Measurements from ENCODE around the gene EEF1AKMT3. TPM values are rescaled to one million over a fixed set of nuclear protein-coding genes. Genes with fewer than 3 reads are reported as not detected.

Gene EEF1AKMT3
- total RNA-seq, 1 donor from 2014 or later, result 4.2 TPM

GRCh38 chr12:57782608-57783465, 10.4 kb downstream of the EEF1AKMT3 start, which contains the start of gene TSFM:
TSS of gene TSFM (plus strand) at chr12:57782787. CDS start at chr12:57782802, 15 bp downstream.
- DNase-seq (ENCODE audit: low read depth), result peak; percentile 81

DNA sequence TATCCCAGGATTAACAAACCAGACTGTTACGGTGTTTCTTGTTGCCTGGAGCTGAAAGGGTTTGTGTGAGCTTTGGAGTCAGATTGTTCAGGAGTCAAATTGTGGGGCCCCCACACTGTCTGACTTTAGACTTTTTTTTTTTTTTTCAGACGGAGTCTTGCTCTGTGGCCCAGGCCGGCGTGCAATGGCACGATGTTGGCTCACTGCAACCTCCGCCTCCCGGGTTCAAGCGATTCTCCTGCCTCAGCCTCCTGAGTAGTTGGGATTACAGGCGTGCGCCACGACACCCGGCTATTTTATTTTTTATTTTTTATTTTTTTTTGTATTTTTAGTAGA, 11.0 kb downstream of the EEF1AKMT3 start:
- no peak for DNase-seq (ENCODE audit: low read depth)

DNA sequence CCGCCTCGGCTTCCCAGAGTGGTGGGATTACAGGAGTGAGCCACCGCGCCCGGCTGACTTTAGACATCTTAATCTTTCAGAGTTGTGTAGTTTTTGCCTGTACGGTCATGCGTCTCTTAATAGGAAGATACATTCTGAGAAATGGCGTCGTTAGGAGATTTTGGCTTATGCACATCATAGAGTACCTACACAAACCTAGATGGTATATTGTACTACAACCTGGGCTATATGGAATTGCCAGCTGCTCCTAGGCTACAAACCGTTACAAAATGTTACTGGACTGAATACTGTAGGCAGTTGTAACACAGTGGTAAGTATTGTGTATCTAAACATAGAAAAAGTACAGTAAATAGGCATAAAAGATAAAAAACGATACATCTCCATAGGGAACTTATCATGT, 11.4 kb downstream of the EEF1AKMT3 start:
- no peak for DNase-seq (ENCODE audit: low read depth)

GRCh38 chr12:57793920-57794319, 21.5 kb downstream of the EEF1AKMT3 start:
- no peak for DNase-seq (ENCODE audit: low read depth)

DNA sequence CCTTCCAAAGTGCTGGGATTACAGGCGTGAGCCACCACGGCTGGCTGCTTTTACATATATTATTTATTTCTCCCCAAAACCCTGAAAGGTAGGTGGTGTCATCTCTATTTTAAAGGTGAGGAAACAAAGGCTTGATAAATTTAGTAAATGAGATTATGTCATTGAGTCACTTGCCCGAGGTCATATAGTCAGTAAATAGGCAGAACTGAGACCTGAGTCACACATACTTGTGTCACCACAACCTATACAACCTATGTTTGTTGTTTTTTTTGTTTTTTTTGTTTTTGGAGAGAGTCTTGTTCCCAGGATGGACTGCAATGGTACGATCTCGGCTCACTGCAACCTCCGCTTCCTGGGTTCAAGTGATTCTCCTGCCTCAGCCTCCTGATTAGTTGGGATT, 22.9 kb downstream of the EEF1AKMT3 start:
- no peak for DNase-seq (ENCODE audit: low read depth)

- DNase-seq (ENCODE audit: low read depth), result no peak
Measured at GRCh38 chr12:57796996-57797395, 24.6 kb downstream of the EEF1AKMT3 start.

- DNase-seq (ENCODE audit: low read depth), result peak; percentile 51
Measured at GRCh38 chr12:57797933-57798332, 25.5 kb downstream of the EEF1AKMT3 start.

DNA sequence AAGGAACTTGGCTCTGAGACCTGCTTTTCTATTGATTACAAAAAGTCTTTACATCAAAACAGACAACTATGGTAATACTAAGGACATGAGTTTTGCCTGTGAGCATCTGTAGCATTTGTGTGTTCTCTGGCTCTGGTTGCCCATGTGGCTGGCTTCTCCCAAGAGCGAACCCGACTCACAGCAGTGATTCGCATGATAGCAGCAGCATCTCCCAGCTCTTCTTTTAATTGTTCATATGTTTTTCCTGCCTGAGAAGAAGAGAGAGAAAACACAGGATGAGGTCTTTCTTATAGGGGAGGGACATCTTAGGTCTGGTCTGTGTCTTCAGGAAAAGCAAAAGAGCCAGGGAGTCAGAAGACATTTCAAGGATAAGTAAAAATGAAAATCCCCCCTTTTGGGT, 28.6 kb downstream of the EEF1AKMT3 start:
- DNase-seq (ENCODE audit: low read depth), result no peak

- DNase-seq (ENCODE audit: low read depth), result no peak
Measured at GRCh38 chr12:57802607-57803006, 30.2 kb downstream of the EEF1AKMT3 start.

- DNase-seq (ENCODE audit: low read depth), result peak; percentile 27
Measured at GRCh38 chr12:57803319-57803893, 31.0 kb downstream of the EEF1AKMT3 start.

DNA sequence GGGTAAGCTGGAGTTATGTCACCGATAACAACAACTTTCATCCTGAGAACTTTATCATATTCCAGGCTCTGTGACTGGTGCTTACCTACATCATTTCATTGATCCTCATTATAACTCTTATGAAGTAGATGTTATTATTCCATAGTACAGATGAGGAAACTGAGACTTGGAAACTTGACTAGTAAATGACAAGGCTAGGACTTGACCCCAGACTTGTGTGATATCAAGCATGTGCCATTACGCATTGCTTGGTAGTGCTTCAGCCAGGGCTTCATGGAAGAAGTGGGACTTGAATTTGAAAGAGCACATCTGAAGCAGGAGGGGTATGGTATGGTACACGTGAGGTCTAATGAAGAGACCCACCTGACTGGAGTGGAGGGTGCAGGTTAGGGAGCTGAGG, 34.3 kb downstream of the EEF1AKMT3 start:
- no peak for DNase-seq (ENCODE audit: low read depth)

- DNase-seq (ENCODE audit: low read depth), result no peak
Measured at GRCh38 chr12:57807285-57807684, 34.9 kb downstream of the EEF1AKMT3 start.

- DNase-seq (ENCODE audit: low read depth), result no peak
Measured at GRCh38 chr12:57808351-57808750, 35.9 kb downstream of the EEF1AKMT3 start.

- no peak for DNase-seq (ENCODE audit: low read depth)
Measured at GRCh38 chr12:57809425-57809824, 37.0 kb downstream of the EEF1AKMT3 start.

DNA sequence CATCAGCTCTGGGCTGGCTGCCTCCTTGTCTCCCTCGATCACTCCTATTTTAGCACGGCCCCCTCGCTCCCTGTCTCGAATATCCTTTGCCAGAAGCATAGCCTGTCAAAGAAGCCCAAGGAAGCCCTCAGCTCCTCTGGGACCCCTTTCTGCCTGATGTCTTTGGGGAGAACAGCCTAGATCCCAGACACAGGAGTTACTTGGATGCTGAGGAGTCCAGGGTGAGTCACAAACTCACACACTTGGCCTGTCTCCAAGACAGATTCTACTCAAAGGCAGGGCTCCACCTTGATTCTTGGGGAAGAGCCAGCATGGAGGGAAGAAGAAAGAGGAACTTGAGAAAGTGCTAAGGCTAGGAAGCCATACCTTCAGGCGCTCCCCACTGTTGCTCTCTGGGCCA, 38.0 kb downstream of the EEF1AKMT3 start:
- peak; percentile 78 for DNase-seq (ENCODE audit: low read depth)

DNA sequence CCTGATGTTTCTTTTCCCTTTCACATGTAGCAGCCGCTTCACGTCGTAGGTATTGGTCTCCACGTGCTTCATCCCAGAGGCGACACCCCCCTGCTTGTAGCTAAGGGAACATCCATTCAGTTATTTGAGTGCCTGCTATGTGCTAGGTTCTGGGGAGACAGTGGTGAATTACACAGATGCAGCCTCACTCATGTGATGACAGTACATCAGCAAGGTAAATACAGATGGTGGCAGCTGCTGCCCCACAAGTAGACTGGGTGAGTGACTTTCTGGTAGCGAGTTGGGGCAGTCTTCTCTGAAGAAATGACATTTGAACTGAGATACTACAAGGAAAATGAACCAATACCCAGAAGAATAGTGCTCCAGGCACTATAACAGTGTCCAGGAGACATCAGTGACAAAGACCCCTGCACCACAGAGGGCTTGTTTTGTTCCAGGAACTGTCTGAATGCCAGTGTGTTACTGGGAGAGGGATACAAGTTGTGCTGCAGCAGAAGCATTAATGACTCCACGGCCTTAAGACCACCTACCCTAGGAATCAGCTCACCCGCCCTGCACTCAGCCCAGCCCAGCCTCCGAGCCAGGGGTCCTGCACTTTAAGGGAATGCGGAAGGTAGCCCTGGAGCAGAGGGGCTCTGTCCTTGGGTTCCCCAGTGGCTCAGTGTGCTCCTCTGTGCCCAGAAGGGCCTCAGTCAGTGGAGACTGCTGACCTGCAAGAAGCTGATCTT, 38.8 kb downstream of the EEF1AKMT3 start:
- no peak for DNase-seq (ENCODE audit: low read depth)

DNA sequence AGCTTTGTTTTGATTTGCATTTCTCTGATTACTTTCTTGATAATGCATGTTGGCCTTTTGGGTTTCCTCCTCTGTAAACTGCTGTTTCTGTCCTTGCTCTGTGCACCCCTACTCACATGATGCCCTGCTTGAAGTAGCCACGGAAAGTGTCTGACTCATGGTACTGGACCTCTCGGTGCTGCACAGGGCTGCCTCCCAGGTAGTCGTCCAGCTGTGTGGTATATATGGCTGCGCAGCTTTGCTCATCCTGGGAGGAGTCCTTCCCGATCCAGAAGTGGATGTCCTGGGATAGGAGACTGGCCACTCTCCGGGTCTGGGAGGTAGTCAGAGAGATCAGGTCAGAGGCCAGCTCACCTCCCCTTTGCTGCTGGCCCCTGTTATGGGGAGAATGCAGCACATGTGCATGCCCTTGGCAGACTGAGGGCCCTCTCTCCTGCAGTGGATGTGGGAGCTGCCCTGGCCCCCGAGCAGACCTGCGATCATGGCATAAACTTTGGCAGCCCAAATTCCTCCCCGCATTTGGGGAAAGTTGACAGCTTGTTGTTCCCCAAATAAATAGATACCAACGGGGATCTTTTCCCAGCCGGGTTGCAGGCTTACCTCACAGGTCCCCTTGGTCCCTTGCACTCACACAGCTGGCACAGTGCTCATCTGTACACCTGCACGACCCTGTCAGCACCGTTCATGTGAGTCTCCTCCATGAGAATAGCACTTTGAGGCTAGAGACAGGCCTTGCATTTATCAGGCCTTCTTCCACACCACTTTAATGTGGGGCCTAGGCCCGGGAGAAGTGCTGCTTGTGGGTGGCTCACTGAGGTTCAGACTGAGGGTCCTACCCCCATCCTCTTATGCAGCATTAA, 40.9 kb downstream of the EEF1AKMT3 start:
- no peak for DNase-seq (ENCODE audit: low read depth)

DNA sequence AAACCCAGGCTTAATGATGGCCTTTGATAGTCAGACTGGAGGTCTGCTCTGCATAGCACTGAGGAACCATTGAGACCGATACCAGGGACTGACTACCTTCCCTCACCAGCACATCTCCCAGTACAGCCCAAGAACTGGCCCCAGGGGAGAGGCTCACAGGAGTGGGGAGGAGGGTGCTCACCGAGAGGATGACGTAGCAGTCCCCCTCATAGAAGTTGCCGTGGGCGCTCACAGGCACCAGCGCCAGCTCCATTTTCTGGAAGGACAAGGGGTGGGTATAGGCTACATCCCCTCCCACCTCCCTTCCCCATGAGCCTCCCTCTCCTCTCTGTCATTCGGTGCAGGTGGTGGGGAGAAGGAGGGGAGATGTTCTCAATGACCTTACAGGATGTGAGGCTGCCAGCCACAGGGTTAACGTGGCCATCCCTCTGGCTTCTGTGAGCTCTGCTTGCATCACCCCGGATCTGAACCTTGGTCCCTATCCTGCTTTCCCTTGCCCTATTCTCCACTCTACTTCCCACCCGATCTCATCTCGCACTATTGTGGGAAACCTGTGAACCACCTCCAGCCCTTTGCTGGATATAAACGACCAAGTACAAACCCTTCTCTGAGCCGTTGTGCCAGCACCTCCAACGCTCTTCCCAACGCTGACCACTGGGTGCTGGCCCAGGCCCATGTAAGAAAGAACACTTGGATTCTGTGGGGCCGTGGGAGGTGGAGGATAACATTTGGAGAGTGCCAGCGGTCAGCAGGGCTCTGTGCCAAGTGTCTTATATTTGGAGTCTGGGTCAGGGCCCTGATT, 41.8 kb downstream of the EEF1AKMT3 start:
- no peak for DNase-seq (ENCODE audit: low read depth)

DNA sequence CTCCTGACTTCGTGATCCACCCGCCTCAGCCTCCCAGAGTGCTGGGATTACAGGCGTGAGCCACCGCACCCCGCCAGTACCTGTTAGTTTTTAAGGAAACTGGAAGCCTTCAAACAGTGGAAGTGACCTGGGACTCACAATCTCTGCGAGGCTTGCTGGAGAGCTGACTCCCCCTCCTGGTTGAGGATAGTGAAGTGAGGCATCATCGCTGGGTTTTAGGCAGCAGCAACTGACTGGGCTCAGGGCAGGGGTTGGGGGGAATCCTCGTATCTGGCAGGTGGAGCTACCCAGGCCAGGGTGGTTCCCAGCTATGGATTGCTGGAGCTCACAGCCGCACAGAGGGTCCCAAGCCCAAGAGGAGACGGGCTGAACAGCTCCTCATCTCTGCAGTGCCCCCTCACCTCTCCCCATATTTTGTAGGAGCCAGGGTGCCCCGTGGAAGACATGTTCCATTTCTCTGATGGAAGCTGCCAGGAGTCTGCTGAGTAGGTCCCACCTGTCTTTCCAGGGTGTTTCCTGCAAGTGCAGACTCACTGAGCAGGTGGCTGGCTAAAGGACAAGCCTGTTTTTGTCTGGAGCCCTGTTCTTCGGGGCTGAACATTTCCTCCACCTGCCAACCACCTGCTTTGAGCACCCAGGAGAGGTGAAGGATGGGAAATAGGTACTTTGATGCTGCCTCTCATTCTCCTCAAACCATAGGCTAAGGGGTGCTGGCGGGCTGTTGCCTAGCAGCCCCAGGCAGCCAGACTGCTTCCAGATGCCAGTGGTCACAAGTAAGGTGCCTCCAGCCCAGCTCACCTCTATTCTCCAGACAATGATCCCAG, 43.0 kb downstream of the EEF1AKMT3 start:
- no peak for DNase-seq (ENCODE audit: low read depth)

Measured in renal cortical epithelial cell (primary cell).